SJSA1 (cell line): ENCODE measurements around the gene UBC. TPM values are rescaled to one million over a fixed set of nuclear protein-coding genes. Genes with fewer than 3 reads are reported as not detected.
"Not testable (repeated sequence)": the region's sequence is repeated elsewhere in the genome, so short reads cannot be mapped to it uniquely, and the experiment has no call there.

Experiments
- DNase-seq, 2 experiments: peaks; one replicate each; pipeline ENCODE4 v3.0.0-alpha.2; 2015 to 2020; ENCODE audit warnings: low spot score in 2 of 2, low read depth in 1 of 2
- H3K27ac ChIP-seq: fragments of 250-450 bp; sonication (Bioruptor Pico); 2 replicates; pipeline ENCODE4 v1.5.1; 2020; ENCODE audit warnings: mild to moderate bottlenecking, moderate library complexity
- H3K27me3 ChIP-seq: fragments of 250-450 bp; sonication (Bioruptor Pico); replicated peaks from 2 replicates; pipeline ENCODE4 v1.5.1; 2020; ENCODE audit warnings: mild to moderate bottlenecking, moderate library complexity
- H3K36me3 ChIP-seq: fragments of 250-450 bp; sonication (Bioruptor Pico); 2 replicates; pipeline ENCODE4 v1.5.1; 2020; ENCODE audit warnings: mild to moderate bottlenecking
- H3K4me1 ChIP-seq: fragments of 250-450 bp; sonication (Bioruptor Pico); replicated peaks from 2 replicates; pipeline ENCODE4 v1.6.1; 2021; ENCODE audit warnings: mild to moderate bottlenecking
- H3K4me3 ChIP-seq: fragments of 250-450 bp; sonication (Bioruptor Pico); 2 replicates; pipeline ENCODE4 v1.5.1; 2020; ENCODE audit warnings: mild to moderate bottlenecking
- H3K9me3 ChIP-seq: fragments of 250-450 bp; sonication (Bioruptor Pico); replicated peaks from 2 replicates; pipeline ENCODE4 v1.5.1; 2020; ENCODE audit warnings: mild to moderate bottlenecking
- total RNA-seq: library from RNA; depleted of rRNA; stranded (reverse); fragments of >200 nt; shearing (Covaris generic); gene quantifications from 2 replicates; pipeline ENCODE4 v1.2.3, GENCODE V29; 2014

The UBC gene
- total RNA-seq, 1 experiment from 2014 or later: 1,026 TPM

DNA sequence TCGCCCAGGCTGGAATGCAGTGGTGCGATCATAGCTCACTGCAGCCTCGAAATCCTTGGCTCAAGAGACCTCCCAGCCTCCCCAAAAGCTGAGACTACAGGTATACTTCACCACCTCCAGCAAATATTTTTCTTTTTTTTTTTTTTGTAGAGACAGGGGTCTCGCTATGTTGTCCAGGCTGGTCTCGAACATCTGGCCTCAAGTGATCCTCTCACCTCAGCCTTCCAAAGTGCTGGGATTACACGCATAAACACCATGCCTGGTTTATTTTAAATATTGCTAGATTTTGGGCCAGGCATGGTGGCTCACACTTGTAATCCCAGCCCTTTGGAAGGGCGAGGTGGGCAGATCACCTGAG, 26.7 kb upstream of the UBC start:
- no peak overlapping the region for H3K27ac ChIP-seq
- peaks cover 19% of the 10 kb centered on the region for H3K4me1 ChIP-seq
- peak overlapping the region; percentile 20 for H3K4me3 ChIP-seq
- DNase-seq: no peak
- H3K27me3 ChIP-seq: no peaks in the 10 kb centered on the region
- no peaks in the 10 kb centered on the region for H3K9me3 ChIP-seq
- peaks cover 4% of the 10 kb centered on the region; the same call in 1 of the 2 replicates for H3K36me3 ChIP-seq

GRCh38 chr12:124940393-124941169, 26.1 kb upstream of the UBC start:
- H3K9me3 ChIP-seq: no peaks in the 10 kb centered on the region
- DNase-seq: peak; percentile 82 to 91
- H3K36me3 ChIP-seq: peaks cover 4% of the 10 kb centered on the region; the same call in 1 of the 2 replicates
- no peaks in the 10 kb centered on the region for H3K27me3 ChIP-seq
- peaks cover 19% of the 10 kb centered on the region for H3K4me1 ChIP-seq
- H3K4me3 ChIP-seq: peak overlapping the region; percentile 20
- peak overlapping the region; percentile 15; the same call in 1 of the 2 replicates for H3K27ac ChIP-seq

GRCh38 chr12:124940143-124940392, 25.6 kb upstream of the UBC start:
- Histone ChIP-seq H3K27ac (peak overlapping the region; percentile 15; the same call in 1 of the 2 replicates), H3K27me3 (no peaks in the 10 kb centered on the region), H3K9me3 (no peaks in the 10 kb centered on the region), H3K36me3 (peaks cover 4% of the 10 kb centered on the region; the same call in 1 of the 2 replicates), H3K4me3 (peak overlapping the region; percentile 20), H3K4me1 (peaks cover 19% of the 10 kb centered on the region)
- no peak for DNase-seq

GRCh38 chr12:124939421-124940142, 25.1 kb upstream of the UBC start:
- peak overlapping the region; percentile 52 for H3K27ac ChIP-seq
- H3K4me1 ChIP-seq: peaks cover 19% of the 10 kb centered on the region
- peaks cover 4% of the 10 kb centered on the region; the same call in 1 of the 2 replicates for H3K36me3 ChIP-seq
- H3K4me3 ChIP-seq: peak overlapping the region; percentile 26
- peak; percentile 96 to 97 for DNase-seq
- no peaks in the 10 kb centered on the region for H3K9me3 ChIP-seq
- H3K27me3 ChIP-seq: no peaks in the 10 kb centered on the region

DNA sequence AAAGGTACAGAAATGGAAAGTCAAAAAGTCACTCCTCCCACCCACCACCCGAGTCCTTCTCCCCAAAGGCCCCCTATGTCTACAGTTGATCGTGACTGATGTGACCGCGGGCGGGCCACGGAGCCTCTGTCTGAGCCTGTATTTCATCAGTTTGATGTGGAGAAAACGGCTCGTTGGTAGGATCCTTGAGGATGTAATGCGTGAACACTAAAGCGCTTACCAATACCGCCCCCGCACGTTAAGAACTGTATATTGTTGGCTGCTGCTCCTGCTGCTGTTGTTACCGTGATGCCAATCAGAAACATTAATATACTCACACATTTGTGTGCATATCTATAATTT, 24.6 kb upstream of the UBC start:
- H3K27me3 ChIP-seq: no peaks in the 10 kb centered on the region
- H3K9me3 ChIP-seq: no peaks in the 10 kb centered on the region
- peaks cover 4% of the 10 kb centered on the region; the same call in 1 of the 2 replicates for H3K36me3 ChIP-seq
- DNase-seq: peak in 1 of 2 experiments; percentile 72
- peaks cover 19% of the 10 kb centered on the region for H3K4me1 ChIP-seq
- H3K27ac ChIP-seq: peak overlapping the region; percentile 52
- peak overlapping the region; percentile 26 for H3K4me3 ChIP-seq

GRCh38 chr12:124938587-124938986, 24.1 kb upstream of the UBC start:
- no peak for DNase-seq
- H3K4me1 ChIP-seq: peaks cover 19% of the 10 kb centered on the region
- peaks cover 4% of the 10 kb centered on the region; the same call in 1 of the 2 replicates for H3K36me3 ChIP-seq
- peak overlapping the region; percentile 26 for H3K4me3 ChIP-seq
- H3K27me3 ChIP-seq: no peaks in the 10 kb centered on the region
- H3K27ac ChIP-seq: peak overlapping the region; percentile 52
- no peaks in the 10 kb centered on the region for H3K9me3 ChIP-seq

- Histone ChIP-seq H3K4me1 (peaks cover 19% of the 10 kb centered on the region), H3K27ac (peak overlapping the region; percentile 52), H3K36me3 (no peaks in the 10 kb centered on the region), H3K27me3 (no peaks in the 10 kb centered on the region), H3K9me3 (no peaks in the 10 kb centered on the region), H3K4me3 (no peak overlapping the region; the same call in 1 of the 2 replicates)
- DNase-seq: no peak
Observed at GRCh38 chr12:124938108-124938507, 23.7 kb upstream of the UBC start.

DNA sequence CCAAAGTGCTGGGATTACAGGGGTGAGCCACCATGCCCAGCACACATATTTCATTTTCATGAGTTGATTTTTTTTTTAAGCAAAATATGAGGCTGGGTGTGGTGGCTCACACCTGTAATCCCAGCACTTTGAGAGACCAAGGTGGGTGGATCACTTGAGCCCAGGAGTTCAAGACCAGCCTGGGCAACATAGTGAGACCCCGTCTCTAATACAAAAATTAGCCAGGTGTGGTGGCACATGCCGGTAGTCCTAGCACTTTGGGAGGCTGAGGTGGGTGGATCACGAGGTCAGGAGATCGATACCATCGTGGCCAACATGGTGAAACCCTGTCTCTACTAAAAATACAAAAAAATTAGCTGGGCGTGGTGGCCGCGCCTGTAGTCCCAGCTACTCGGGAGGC, 17.1 kb upstream of the UBC start:
- DNase-seq, H3K9me3 ChIP-seq, H3K27ac ChIP-seq, H3K4me1 ChIP-seq, H3K27me3 ChIP-seq, H3K36me3 ChIP-seq, H3K4me3 ChIP-seq: not testable (repeated sequence)

GRCh38 chr12:124930586-124930985, 16.1 kb upstream of the UBC start:
- H3K4me3 ChIP-seq: no peak overlapping the region
- no peaks in the 10 kb centered on the region for H3K36me3 ChIP-seq
- no peaks in the 10 kb centered on the region for H3K9me3 ChIP-seq
- H3K4me1 ChIP-seq: peaks cover 6% of the 10 kb centered on the region
- no peak for DNase-seq
- no peak overlapping the region for H3K27ac ChIP-seq
- H3K27me3 ChIP-seq: no peaks in the 10 kb centered on the region

GRCh38 chr12:124929649-124930419, 15.4 kb upstream of the UBC start:
- no peak for DNase-seq
- Histone ChIP-seq H3K4me3 (no peak overlapping the region), H3K9me3 (no peaks in the 10 kb centered on the region), H3K27me3 (no peaks in the 10 kb centered on the region), H3K36me3 (no peaks in the 10 kb centered on the region), H3K4me1 (peaks cover 6% of the 10 kb centered on the region), H3K27ac (no peak overlapping the region)

- H3K36me3 ChIP-seq: no peaks in the 10 kb centered on the region
- peaks cover 12% of the 10 kb centered on the region for H3K4me1 ChIP-seq
- H3K9me3 ChIP-seq: no peaks in the 10 kb centered on the region
- no peak overlapping the region for H3K27ac ChIP-seq
- DNase-seq: no peak
- no peak overlapping the region for H3K4me3 ChIP-seq
- no peaks in the 10 kb centered on the region for H3K27me3 ChIP-seq
Observed at GRCh38 chr12:124928912-124929530, 14.6 kb upstream of the UBC start.

DNA sequence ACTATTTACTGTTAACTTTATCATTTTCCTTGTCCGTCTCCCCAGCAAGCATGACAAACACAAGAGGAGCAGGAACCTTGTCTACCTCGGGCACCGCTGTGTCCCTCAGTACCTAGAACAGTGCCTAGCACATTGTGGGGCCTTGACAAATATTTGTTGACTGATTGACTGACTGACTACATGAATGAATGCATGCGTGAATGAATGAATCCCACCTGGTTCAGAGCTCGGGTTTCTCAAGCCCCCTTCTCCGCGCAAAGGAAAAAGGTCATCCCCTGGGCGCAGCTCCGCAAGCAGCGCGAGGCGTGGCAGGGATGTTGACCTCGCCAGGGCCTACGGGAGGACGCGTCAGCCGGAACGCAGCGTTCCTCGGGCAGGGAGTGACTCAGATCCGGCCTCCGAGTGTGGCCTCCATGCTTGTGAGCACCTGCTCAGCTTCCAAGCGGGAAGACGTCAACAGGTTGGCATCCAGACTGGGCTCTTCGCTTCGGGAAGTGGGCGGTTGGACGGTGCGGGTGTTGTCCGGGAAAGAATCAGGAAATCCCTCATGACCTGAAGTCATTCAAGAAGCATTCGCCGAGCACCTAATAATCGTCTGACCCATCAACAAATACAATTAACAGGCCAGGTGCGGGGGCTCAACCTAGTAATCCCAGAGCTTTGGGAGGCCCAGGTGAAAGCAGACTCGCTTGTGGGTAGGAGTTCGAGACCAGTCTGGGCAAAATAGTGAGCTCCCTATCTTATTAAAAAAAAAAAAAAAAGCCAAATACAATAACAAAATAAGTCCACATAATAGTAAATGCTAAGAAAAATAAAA, 13.9 kb upstream of the UBC start:
- DNase-seq: no peak
- Histone ChIP-seq H3K4me3 (peak overlapping the region; percentile 46), H3K36me3 (no peaks in the 10 kb centered on the region)

More for the DNA sequence above, 13.9 kb upstream of the UBC start:
- Histone ChIP-seq H3K4me1 (peaks cover 14% of the 10 kb centered on the region), H3K27me3 (no peaks in the 10 kb centered on the region), H3K27ac (no peak overlapping the region), H3K9me3 (no peaks in the 10 kb centered on the region)
